Central memory CD8-positive, alpha-beta T cell (primary cell): ENCODE measurements around the gene PTPRC.
A peak's percentile ranks its signal among the peaks of the same experiment; 100 is the strongest.

ENCODE experiments used
- ATAC-seq: fragments of 150-1000 bp; cut with Tn5 transposase; replicated peaks from 2 replicates; pipeline ENCODE4 v1.10.0; 2022; ENCODE audit warnings: mild to moderate bottlenecking, moderate FRiP score, moderate number of reproducible peaks; ENCODE audit not compliant: poor library complexity, severe bottlenecking; ENCODE audit errors: extremely low read depth
- DNase-seq, 2 donors: peaks; one replicate each; pipeline ENCODE4 v3.0.0; 2021; ENCODE audit warnings: low spot score in 2 of 2
- H3K27ac Mint-ChIP-seq: one replicate; pipeline ENCODE4 v1.8.0; 2022; ENCODE audit warnings: low read depth, mild to moderate bottlenecking, moderate library complexity, mixed read lengths
- H3K27me3 Mint-ChIP-seq: one replicate; pipeline ENCODE4 v1.8.0; 2022; ENCODE audit warnings: mixed read lengths
- H3K36me3 Mint-ChIP-seq: one replicate; pipeline ENCODE4 v1.8.0; 2022; ENCODE audit warnings: mild to moderate bottlenecking, moderate library complexity, mixed read lengths; ENCODE audit not compliant: insufficient read depth
- H3K4me1 Mint-ChIP-seq: one replicate; pipeline ENCODE4 v1.8.0; 2022; ENCODE audit warnings: mixed read lengths
- H3K4me3 Mint-ChIP-seq: one replicate; pipeline ENCODE4 v1.8.0; 2022; ENCODE audit warnings: mild to moderate bottlenecking, moderate library complexity, mixed read lengths
- H3K9me3 Mint-ChIP-seq: one replicate; pipeline ENCODE4 v1.8.0; 2022; ENCODE audit warnings: mixed read lengths

PTPRC gene

GRCh38 chr1:198640174-198640573 is 1.3 kb downstream of the PTPRC start:
- Mint-ChIP-seq H3K4me3 (peak overlapping the region; percentile 84), H3K9me3 (no peaks in the 10 kb centered on the region), H3K4me1 (peaks cover 55% of the 10 kb centered on the region), H3K36me3 (peaks cover 35% of the 10 kb centered on the region), H3K27me3 (no peaks in the 10 kb centered on the region), H3K27ac (peak overlapping the region; percentile 99)
- DNase-seq (no peak), ATAC-seq (no peak)

DNA sequence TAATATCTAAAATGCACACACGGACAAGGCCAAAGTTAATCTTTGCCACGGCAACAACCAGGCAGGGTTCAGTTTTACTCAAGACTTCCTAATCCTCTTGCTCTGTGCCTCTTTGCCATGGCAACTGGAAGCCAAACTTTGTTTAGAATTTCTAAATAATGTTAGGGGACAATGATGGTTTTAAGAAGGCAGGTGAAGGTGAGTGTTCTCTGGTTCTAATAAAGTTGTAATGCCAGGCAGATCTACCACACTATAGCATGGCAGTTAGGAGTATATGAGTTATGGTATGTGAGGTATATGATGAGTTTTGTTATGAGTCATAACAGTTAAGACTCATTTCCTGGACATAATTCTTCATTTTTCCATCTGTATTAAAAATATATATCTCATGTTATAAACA is 2.7 kb downstream of the PTPRC start:
- H3K4me3 Mint-ChIP-seq: peak overlapping the region; percentile 84
- H3K36me3 Mint-ChIP-seq: peaks cover 41% of the 10 kb centered on the region
- H3K27me3 Mint-ChIP-seq: no peaks in the 10 kb centered on the region
- no peaks in the 10 kb centered on the region for H3K9me3 Mint-ChIP-seq
- no peak for DNase-seq
- H3K4me1 Mint-ChIP-seq: peaks cover 43% of the 10 kb centered on the region
- ATAC-seq: peak; percentile 58
- peak overlapping the region; percentile 99 for H3K27ac Mint-ChIP-seq

GRCh38 chr1:198641966-198642668 is 3.3 kb downstream of the PTPRC start:
- peaks cover 42% of the 10 kb centered on the region for H3K4me1 Mint-ChIP-seq
- peak overlapping the region; percentile 99 for H3K27ac Mint-ChIP-seq
- H3K9me3 Mint-ChIP-seq: no peaks in the 10 kb centered on the region
- DNase-seq: no peak
- no peaks in the 10 kb centered on the region for H3K27me3 Mint-ChIP-seq
- peaks cover 47% of the 10 kb centered on the region for H3K36me3 Mint-ChIP-seq
- H3K4me3 Mint-ChIP-seq: peak overlapping the region; percentile 84
- ATAC-seq: no peak

DNA sequence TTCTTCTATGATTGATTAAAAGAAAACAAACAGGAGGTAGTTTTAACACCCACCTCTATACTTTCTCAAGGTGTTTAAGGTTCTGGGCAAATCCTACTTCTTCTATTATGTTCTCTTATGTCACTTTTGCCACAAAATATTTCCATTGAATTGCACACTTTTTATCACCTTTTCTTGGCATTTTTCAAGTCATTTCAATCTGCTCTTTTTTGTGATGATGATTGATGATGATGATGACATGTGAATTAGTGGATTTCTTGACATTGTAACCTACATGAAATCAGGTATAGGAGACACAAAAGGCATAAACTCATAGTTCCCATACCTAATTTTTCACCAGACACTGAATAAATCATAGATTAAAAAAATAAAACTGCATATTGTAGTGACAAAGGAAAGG is 4.1 kb downstream of the PTPRC start:
- Mint-ChIP-seq H3K4me3 (peak overlapping the region; percentile 84), H3K4me1 (peaks cover 41% of the 10 kb centered on the region), H3K27me3 (no peaks in the 10 kb centered on the region), H3K27ac (peak overlapping the region; percentile 99), H3K36me3 (peaks cover 50% of the 10 kb centered on the region), H3K9me3 (no peaks in the 10 kb centered on the region)
- ATAC-seq (no peak), DNase-seq (no peak)

DNA sequence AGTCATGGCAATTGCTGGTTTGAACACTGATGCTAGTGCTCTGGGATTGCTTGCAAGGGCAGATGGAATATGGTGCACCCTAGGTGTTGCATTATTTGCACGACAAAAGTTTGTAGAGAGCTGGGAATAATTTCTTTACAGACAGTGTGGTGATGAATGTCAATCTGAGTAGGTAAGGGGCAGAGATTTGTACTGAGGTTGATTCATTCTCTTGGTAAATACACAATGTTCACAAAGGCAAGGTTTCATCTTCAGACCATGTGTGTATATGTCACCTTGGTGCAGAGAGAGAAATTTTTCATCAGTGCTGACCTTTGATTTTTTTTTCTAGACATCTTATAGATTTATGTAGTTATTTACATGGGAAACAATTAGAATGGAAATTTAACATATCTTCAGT is 5.0 kb downstream of the PTPRC start:
- no peaks in the 10 kb centered on the region for H3K27me3 Mint-ChIP-seq
- H3K9me3 Mint-ChIP-seq: no peaks in the 10 kb centered on the region
- ATAC-seq (no peak), DNase-seq (no peak)
- peak overlapping the region; percentile 84 for H3K4me3 Mint-ChIP-seq
- H3K36me3 Mint-ChIP-seq: peaks cover 57% of the 10 kb centered on the region
- peaks cover 48% of the 10 kb centered on the region for H3K4me1 Mint-ChIP-seq
- H3K27ac Mint-ChIP-seq: peak overlapping the region; percentile 99

GRCh38 chr1:198647055-198647454 is 8.2 kb downstream of the PTPRC start:
- H3K27me3 Mint-ChIP-seq: no peaks in the 10 kb centered on the region
- H3K27ac Mint-ChIP-seq: peak overlapping the region; percentile 91
- ATAC-seq (no peak), DNase-seq (no peak)
- H3K36me3 Mint-ChIP-seq: peaks cover 70% of the 10 kb centered on the region
- H3K4me1 Mint-ChIP-seq: peaks cover 78% of the 10 kb centered on the region
- H3K4me3 Mint-ChIP-seq: peak overlapping the region; percentile 84
- no peaks in the 10 kb centered on the region for H3K9me3 Mint-ChIP-seq

DNA sequence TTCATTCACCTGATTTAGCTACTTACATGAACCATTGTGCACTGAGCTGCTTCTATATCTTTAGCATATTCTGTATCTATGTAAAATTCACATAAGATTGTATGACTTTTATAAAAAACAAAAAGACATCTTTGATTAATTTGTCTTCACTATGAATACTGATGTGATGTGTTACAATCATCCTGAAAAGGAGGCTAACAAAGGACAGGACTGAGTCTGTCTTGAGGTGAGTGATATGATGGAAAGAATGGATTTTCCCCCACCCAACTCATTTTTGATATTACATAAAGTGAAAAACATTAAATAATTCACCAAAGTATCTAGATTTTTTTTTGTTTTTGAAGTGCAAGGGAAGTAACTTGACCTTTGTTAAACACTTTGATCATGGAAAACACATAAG is 9.8 kb downstream of the PTPRC start:
- peaks cover 65% of the 10 kb centered on the region for H3K36me3 Mint-ChIP-seq
- peak overlapping the region; percentile 75 for H3K4me3 Mint-ChIP-seq
- no peaks in the 10 kb centered on the region for H3K9me3 Mint-ChIP-seq
- peaks cover 73% of the 10 kb centered on the region for H3K4me1 Mint-ChIP-seq
- no peaks in the 10 kb centered on the region for H3K27me3 Mint-ChIP-seq
- DNase-seq (no peak), ATAC-seq (no peak)
- H3K27ac Mint-ChIP-seq: peak overlapping the region; percentile 91

DNA sequence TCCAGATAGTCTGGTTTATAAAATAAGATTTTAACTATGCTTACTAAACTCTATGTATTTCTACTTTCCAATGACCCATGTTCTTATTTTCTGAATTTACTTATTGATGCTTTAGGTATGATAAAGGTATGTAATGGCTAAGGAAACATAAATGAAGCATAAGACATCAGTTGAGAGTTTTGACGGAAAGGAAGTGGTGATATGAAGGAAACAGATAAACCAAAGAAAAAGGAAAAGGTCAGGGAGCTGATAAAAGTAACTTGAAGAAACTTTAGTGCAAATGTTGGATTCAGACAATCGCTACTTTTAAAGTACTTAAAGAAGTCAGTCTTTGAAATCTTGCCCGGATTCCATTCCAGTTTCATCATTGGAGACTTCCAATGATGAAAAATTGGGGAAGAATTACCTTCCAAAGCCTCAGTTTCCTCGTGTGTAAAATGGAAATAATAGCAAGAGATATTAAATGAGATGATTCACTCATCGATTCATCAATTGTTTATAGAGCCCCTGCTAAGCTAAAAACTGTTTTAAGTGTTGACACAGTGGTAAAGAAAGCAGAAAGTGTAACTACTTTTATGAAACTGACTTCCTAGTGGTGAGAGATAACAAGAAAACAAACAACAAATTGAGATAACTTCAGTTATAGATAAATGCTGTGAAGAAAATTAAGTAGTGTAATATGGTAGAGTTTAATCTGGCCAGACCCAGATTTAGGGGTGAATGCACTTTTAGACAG is 10.6 kb downstream of the PTPRC start:
- DNase-seq: no peak
- Mint-ChIP-seq H3K4me1 (peaks cover 65% of the 10 kb centered on the region), H3K27me3 (no peaks in the 10 kb centered on the region), H3K4me3 (peak overlapping the region; percentile 75), H3K36me3 (peaks cover 60% of the 10 kb centered on the region), H3K27ac (peak overlapping the region; percentile 91), H3K9me3 (no peaks in the 10 kb centered on the region)
- ATAC-seq: no peak

- Mint-ChIP-seq H3K4me1 (peaks cover 59% of the 10 kb centered on the region), H3K27me3 (no peaks in the 10 kb centered on the region), H3K27ac (peak overlapping the region; percentile 91), H3K36me3 (peaks cover 60% of the 10 kb centered on the region), H3K9me3 (no peaks in the 10 kb centered on the region), H3K4me3 (peak overlapping the region; percentile 75)
- ATAC-seq (no peak), DNase-seq (no peak)
Observed at GRCh38 chr1:198649968-198650338, 11.1 kb downstream of the PTPRC start.

- Mint-ChIP-seq H3K4me3 (peak overlapping the region; percentile 75), H3K36me3 (peaks cover 60% of the 10 kb centered on the region), H3K9me3 (no peaks in the 10 kb centered on the region), H3K27ac (peak overlapping the region; percentile 91), H3K27me3 (no peaks in the 10 kb centered on the region), H3K4me1 (peaks cover 62% of the 10 kb centered on the region)
- ATAC-seq: no peak
- DNase-seq: no peak
Observed at GRCh38 chr1:198650506-198650905, 11.7 kb downstream of the PTPRC start.

DNA sequence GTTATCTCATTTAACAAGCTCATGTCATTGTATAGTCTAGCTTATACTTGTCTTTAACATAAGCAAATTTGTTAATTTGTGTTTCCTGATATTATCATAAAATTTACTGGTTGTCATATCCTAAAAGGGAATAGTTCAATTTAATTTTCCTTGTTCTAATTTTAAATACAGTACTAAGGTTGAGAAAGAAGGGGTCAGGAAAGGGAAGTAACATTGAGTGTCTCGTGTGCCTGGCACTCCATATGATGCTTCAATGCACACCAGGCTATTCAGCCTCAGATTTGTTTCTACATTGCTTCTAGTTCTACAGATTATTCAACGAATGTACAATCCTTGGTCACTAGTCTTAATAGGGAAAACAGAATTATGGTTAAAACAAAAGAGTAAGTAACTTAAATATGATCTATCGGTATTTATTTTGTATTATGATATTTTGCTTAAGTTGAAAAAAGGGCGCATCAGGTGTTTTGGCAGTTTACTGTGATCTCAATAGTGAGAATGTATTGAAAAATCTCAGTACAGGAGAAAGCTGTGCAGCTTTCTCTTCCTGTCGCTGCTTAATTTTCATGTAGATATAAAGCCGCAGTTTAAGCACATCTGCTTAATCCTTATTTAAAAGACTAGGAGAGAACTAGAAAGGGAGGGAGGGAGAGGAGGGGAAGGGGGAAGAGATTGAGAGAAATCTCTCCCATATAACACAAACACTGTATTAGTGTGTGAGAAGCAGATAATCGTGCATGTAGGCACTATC is 13.0 kb downstream of the PTPRC start:
- ATAC-seq (no peak), DNase-seq (no peak)
- H3K4me3 Mint-ChIP-seq: peak overlapping the region; percentile 75
- no peaks in the 10 kb centered on the region for H3K9me3 Mint-ChIP-seq
- peaks cover 71% of the 10 kb centered on the region for H3K4me1 Mint-ChIP-seq
- no peaks in the 10 kb centered on the region for H3K27me3 Mint-ChIP-seq
- peaks cover 61% of the 10 kb centered on the region for H3K36me3 Mint-ChIP-seq
- H3K27ac Mint-ChIP-seq: peak overlapping the region; percentile 91

- peak overlapping the region; percentile 91 for H3K27ac Mint-ChIP-seq
- H3K9me3 Mint-ChIP-seq: no peaks in the 10 kb centered on the region
- no peaks in the 10 kb centered on the region for H3K27me3 Mint-ChIP-seq
- ATAC-seq (no peak), DNase-seq (no peak)
- peaks cover 58% of the 10 kb centered on the region for H3K36me3 Mint-ChIP-seq
- no peak overlapping the region for H3K4me3 Mint-ChIP-seq
- H3K4me1 Mint-ChIP-seq: peaks cover 74% of the 10 kb centered on the region
Observed at GRCh38 chr1:198653808-198654413, 15.1 kb downstream of the PTPRC start.
